ENCODE measurements around the gene USP44. TPM values are rescaled to one million over a fixed set of nuclear protein-coding genes. Genes with fewer than 3 reads are reported as not detected.

The USP44 gene
- total and polyA plus RNA-seq, 2 experiments from 2014 or later, result 235 to 248 TPM

- TF ChIP-seq EZH2phosphoT487 (IDR thresholded peaks at IDR 0.05; ENCODE audit: unreplicated experiment) (no peak), STAT1 (IDR thresholded peaks at IDR 0.05; ENCODE audit: unreplicated experiment) (no peak), ETS1 (IDR thresholded peaks at IDR 0.05) (0 out of 2 replicates have a peak, but pooled peaks have one; percentile 14), NANOG (IDR thresholded peaks at IDR 0.05; ENCODE audit: borderline replicate concordance) (peak; percentile 50; the same call in 1 of the 2 replicates), JUNB (IDR thresholded peaks at IDR 0.05; ENCODE audit: unreplicated experiment) (no peak)
Observed at GRCh38 chr12:95547522-95548055, 3.7 kb downstream of the USP44 start (continued).

GRCh38 chr12:95546491-95546813, 4.8 kb downstream of the USP44 start:
- Histone ChIP-seq H4K20me1 (replicated peaks; ENCODE audit: insufficient read depth) (peaks cover 5% of the 10 kb centered on the region), H3K27ac (ENCODE audit: low read depth) (peak overlapping the region; percentile 87), H3K4me1 (ENCODE audit: insufficient read depth) (peaks cover 23% of the 10 kb centered on the region), H3K36me3 (ENCODE audit: insufficient read depth) (no peaks in the 10 kb centered on the region), H3K9me2 (ENCODE audit: insufficient read depth) (no peaks in the 10 kb centered on the region), H3K27me3 (ENCODE audit: insufficient read depth) (no peaks in the 10 kb centered on the region), H3K4me2 (peak overlapping the region; percentile 81), H3F3A (replicated peaks; ENCODE audit: low read depth) (peaks cover 7% of the 10 kb centered on the region; the same call in 1 of the 2 replicates), H3K79me2 (replicated peaks; ENCODE audit: insufficient read depth) (peaks cover 90% of the 10 kb centered on the region), H2AFZ (no peak overlapping the region), H3K4me3 (peak overlapping the region; percentile 84)
- peak overlapping the region; percentile 100 for H3K4me3 Mint-ChIP-seq
- H3K27ac Mint-ChIP-seq, result peak overlapping the region; percentile 93
- H3K4me1 Mint-ChIP-seq, result peaks cover 23% of the 10 kb centered on the region
- TF ChIP-seq REST (IDR thresholded peaks at IDR 0.05; ENCODE audit: unreplicated experiment) (no peak), ZNF331 (CRISPR knock-in tag; IDR thresholded peaks at IDR 0.05; ENCODE audit: low read depth) (no peak), EZH2phosphoT487 (IDR thresholded peaks at IDR 0.05; ENCODE audit: unreplicated experiment) (no peak), EZH2 (IDR thresholded peaks at IDR 0.05; ENCODE audit: low read depth, unreplicated experiment) (no peak), ZNF462 (CRISPR knock-in tag; IDR thresholded peaks at IDR 0.05) (no peak), ETS1 (IDR thresholded peaks at IDR 0.05) (no peak)
- ATAC-seq (no peak), DNase-seq (ENCODE audit: low spot score) (peak; percentile 44)
- H3K9me3 Mint-ChIP-seq, result peaks cover 11% of the 10 kb centered on the region; the same call in 2 of the 3 replicates
- peaks cover 70% of the 10 kb centered on the region for H3K36me3 Mint-ChIP-seq (ENCODE audit: low read depth)
- H3K27me3 Mint-ChIP-seq (ENCODE audit: insufficient read depth, low read depth, poor library complexity), result peaks cover 23% of the 10 kb centered on the region

All from GM23338 (cell line).